Upper lobe of right lung (tissue), 1 donor: ENCODE measurements around the gene RETREG3. TPM values are rescaled to one million over a fixed set of nuclear protein-coding genes. Genes with fewer than 3 reads are reported as not detected.
"Not testable (repeated sequence)": the region's sequence is repeated elsewhere in the genome, so short reads cannot be mapped to it uniquely, and the experiment has no call there.

Source experiments
- ATAC-seq: fragments of 200-7000 bp; cut with Tn5 transposase; one replicate; pipeline ENCODE4 v1.9.1; 2020; ENCODE audit warnings: mild to moderate bottlenecking, moderate library complexity
- DNase-seq: peaks from one replicate; pipeline ENCODE4 v3.0.0-alpha.2; 2020
- H3K27ac ChIP-seq: fragments of 200-600 bp; one replicate; pipeline ENCODE4 v1.8.0; 2022
- H3K27me3 ChIP-seq: fragments of 200-600 bp; one replicate; pipeline ENCODE4 v1.8.0; 2022; ENCODE audit warnings: mild to moderate bottlenecking
- H3K36me3 ChIP-seq: fragments of 200-600 bp; one replicate; pipeline ENCODE4 v1.8.0; 2022
- H3K4me1 ChIP-seq: fragments of 200-600 bp; one replicate; pipeline ENCODE4 v1.8.0; 2022
- H3K4me3 ChIP-seq: fragments of 200-600 bp; one replicate; pipeline ENCODE4 v1.8.0; 2022; ENCODE audit warnings: mild to moderate bottlenecking
- H3K9me3 ChIP-seq: fragments of 200-600 bp; one replicate; pipeline ENCODE4 v1.8.0; 2022
- intact Hi-C: fragments of 100-400 bp; cut with DNase I; formaldehyde crosslinking; loops from one replicate; pipeline ENCODE4 v1.11.0; 2022
- total RNA-seq: library from RNA; stranded (reverse); fragmentation: NEBNext Ultra II Directional; extraction: Animal tissue kit (Norgen Biotek cat#: 25700); gene quantifications from one replicate; pipeline ENCODE4 v1.2.1, GENCODE V29; 2021
- TF ChIP-seq, protein P1 (sequence below): fragments of 200-600 bp; IDR thresholded peaks from one replicate; pipeline ENCODE4 v1.8.0; 2022; ENCODE audit warnings: antibody characterized with exemption
- donor health status: DM: no; HTN: yes; CAD: no; lungs with severe emphysema.

Gene RETREG3
- total RNA-seq, 1 donor from 2014 or later, result 68.6 TPM

DNA sequence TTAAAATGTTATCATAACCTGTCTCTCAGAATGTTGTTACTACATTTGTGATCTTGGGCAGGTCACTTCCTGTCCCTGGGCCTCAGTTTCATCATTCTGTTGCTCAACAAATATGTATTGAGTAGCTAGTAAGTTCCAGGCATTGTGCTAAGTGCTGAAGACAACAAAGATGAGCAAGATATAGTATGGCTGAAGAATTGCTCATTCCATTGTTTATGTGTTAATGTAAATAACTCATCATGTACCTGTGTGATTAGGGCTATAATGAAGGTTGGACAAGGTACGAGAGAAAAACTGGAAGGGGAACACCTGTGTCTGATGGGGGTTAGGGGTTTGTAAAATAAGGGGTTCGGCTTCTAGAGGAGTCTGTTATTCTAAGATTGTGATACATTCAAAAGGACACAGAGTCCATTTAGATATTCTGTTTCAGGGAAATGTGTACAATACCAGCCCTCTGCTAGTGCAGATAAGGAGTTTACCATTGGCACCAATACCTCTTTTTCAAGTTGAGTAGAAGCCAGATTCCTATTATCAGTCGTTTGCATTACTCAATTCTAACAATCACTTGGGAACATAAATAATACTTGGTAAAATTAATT lies 20.3 kb upstream of the RETREG3 start:
- no peak for ATAC-seq
- Histone ChIP-seq H3K36me3 (no peaks in the 10 kb centered on the region), H3K4me1 (no peaks in the 10 kb centered on the region), H3K27ac (no peak overlapping the region), H3K4me3 (no peak overlapping the region), H3K27me3 (no peaks in the 10 kb centered on the region), H3K9me3 (no peaks in the 10 kb centered on the region)
- TF ChIP-seq, protein P1, sequence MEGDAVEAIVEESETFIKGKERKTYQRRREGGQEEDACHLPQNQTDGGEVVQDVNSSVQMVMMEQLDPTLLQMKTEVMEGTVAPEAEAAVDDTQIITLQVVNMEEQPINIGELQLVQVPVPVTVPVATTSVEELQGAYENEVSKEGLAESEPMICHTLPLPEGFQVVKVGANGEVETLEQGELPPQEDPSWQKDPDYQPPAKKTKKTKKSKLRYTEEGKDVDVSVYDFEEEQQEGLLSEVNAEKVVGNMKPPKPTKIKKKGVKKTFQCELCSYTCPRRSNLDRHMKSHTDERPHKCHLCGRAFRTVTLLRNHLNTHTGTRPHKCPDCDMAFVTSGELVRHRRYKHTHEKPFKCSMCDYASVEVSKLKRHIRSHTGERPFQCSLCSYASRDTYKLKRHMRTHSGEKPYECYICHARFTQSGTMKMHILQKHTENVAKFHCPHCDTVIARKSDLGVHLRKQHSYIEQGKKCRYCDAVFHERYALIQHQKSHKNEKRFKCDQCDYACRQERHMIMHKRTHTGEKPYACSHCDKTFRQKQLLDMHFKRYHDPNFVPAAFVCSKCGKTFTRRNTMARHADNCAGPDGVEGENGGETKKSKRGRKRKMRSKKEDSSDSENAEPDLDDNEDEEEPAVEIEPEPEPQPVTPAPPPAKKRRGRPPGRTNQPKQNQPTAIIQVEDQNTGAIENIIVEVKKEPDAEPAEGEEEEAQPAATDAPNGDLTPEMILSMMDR, result no peak
- no peak for DNase-seq
- intact Hi-C loops, result no loop called here

DNA sequence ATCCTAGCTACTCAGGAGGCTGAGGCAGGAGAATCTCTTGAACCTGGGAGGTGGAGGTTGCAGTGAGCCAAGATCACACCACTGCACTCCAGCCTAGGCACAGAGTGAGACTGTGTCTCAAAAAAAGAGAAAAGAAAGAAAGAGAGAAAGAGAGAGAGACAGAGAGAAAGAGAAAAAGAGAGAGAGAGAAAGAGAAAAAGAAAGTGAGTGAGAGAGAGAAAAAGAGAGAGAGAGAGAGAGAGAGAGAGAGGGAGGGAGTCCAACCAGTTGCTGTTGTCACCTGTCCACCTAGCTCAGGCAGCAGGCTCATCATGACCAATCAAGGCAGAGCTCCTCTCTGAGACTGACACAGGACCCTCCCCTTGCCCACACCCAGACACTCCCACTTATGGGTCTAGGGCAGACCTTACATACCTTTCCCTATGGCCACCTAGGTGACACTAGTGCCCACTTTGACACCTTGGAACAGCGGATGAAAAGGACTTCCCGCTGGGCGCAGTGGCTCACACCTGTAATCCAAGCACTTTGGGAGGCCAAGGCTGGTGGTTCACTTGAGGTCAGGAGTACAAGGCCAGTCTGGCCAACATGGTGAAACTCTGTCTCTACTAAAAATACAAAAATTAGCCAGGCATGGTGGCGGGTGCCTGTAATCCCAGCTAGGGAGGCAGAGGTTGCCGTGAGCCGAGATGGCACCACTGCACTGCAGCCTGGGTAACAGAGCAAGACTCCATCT lies 18.0 kb upstream of the RETREG3 start:
- H3K27ac ChIP-seq, H3K27me3 ChIP-seq, DNase-seq, H3K4me1 ChIP-seq, H3K4me3 ChIP-seq, H3K9me3 ChIP-seq, H3K36me3 ChIP-seq, intact Hi-C loops, ATAC-seq: not testable (repeated sequence)

DNA sequence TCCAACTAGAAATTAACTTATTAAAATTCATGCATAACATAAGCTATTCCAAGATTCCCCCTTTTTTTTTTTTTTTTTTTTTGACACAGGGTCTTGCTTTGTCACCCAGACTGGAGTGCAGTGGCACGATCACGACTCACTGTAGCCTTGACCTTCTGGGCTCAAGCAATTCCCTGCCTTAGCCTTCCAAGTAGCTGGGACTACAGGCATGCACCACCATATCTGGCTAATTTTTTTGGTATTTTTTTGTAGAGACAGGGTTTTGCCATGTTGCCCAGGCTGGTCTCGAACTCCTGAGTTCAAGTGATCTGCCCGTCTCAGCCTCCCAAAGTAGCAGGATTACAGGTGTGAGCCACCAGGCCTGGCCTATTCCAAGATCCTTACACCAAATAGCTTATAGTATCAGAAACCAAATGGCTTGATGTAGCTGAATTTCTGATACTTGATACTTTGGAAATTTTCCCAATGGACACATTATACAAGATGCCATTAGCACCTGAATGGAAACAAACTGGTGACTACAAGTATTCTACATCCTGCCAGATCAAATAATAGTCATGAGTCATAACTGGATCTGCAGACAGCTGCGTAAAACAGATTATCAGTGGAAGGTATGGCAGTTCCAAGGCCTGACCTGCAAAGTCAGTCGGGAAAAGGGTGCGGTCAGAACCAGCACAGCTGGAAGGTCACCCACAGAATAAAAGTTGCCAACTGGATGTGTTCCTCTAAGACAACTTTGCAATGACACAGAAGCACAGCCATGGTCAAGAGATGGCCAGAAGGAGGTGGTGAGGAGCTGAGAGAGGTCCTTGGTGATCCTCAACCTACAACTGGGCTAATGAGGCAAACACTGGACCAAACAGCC lies 14.8 kb upstream of the RETREG3 start:
- no peak overlapping the region for H3K27ac ChIP-seq
- no peak overlapping the region for H3K4me3 ChIP-seq
- H3K4me1 ChIP-seq, result peaks cover 2% of the 10 kb centered on the region
- no peaks in the 10 kb centered on the region for H3K36me3 ChIP-seq
- TF ChIP-seq, protein P1, result no peak
- no peak for DNase-seq
- intact Hi-C loops, result no loop called here
- H3K9me3 ChIP-seq, result no peaks in the 10 kb centered on the region
- no peaks in the 10 kb centered on the region for H3K27me3 ChIP-seq
- peak; percentile 47 for ATAC-seq

DNA sequence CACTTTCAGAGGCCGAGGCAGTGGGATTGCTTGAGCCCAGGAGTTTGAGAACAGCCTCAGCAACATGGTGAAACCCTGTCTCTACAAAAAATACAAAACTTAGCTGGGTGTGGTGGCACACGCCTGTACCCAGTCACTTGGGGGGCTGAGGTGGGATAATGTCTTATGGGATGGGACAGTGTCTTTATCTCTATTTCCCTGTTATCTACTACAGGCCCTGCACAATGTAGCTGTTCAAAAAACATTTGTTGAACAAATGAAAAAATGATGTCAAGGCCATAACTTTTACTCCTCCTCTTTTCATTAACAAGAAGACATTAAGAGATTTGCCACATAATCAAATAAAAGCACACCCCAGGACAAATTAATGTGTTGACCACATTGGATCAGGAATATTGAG lies 14.1 kb upstream of the RETREG3 start:
- Histone ChIP-seq H3K9me3 (no peaks in the 10 kb centered on the region), H3K27ac (no peak overlapping the region), H3K4me1 (peaks cover 9% of the 10 kb centered on the region), H3K27me3 (no peaks in the 10 kb centered on the region), H3K4me3 (no peak overlapping the region), H3K36me3 (no peaks in the 10 kb centered on the region)
- DNase-seq (peak; percentile 8), ATAC-seq (no peak)
- intact Hi-C loops, result no loop called here
- TF ChIP-seq, protein P1, result no peak

DNA sequence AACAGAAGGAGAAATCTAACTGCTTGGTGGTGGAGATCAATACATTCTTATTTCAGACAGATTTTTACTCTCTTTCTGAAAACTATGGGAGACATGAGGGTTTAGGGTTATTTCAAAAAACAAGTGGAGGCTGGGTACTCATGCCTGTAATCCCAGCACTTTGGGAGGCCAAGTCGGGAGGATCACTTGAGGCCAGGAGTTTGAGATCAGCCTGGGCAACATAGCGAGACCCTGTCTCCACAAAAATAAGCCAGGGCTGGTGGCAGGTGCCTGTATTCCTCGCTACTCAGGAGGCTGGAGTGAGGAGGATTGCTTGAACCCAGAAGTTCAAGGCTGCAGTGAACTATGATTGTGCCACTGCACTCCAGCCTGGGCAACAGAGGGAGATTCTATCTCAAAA lies 12.8 kb upstream of the RETREG3 start:
- H3K9me3 ChIP-seq, ATAC-seq, H3K27me3 ChIP-seq, intact Hi-C loops, H3K4me3 ChIP-seq, H3K27ac ChIP-seq, H3K36me3 ChIP-seq, DNase-seq: not testable (repeated sequence)
- peaks cover 11% of the 10 kb centered on the region for H3K4me1 ChIP-seq

DNA sequence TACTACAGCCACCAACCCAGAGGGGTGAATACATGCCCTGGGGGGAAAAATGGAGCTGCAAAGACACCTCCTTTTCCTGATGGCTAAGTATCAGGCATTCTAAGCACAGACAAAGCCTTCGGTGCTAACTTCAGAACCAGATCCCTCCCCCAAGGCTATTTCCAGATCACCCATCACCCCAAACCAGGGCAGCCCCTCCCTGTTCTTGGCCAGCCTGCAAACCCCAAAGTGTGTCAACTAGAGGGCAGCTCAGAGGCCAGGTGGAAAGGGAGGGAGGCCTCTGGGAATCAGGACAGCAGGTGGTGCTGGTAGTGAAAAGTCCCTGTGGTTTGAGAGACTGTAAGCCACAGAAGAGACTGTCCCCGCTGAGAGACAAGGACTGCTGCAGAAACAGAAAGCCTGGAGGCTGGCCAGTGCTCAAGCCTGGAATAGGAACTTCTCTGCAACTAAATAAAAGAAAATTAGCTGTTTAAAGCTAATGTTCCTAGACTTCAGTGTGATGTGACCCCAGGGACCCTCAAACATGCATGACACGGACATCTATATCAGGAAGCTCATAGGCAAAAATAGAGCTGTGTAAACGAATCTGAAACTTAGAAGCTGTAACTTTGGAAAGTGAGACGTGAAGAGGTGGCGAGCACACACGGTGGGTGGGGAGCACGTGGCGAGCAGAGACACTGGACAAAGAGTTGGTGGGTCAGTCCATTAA lies 9.4 kb upstream of the RETREG3 start:
- Histone ChIP-seq H3K4me3 (no peak overlapping the region), H3K27ac (no peak overlapping the region), H3K36me3 (peaks cover 17% of the 10 kb centered on the region), H3K27me3 (no peaks in the 10 kb centered on the region), H3K4me1 (peaks cover 11% of the 10 kb centered on the region), H3K9me3 (no peaks in the 10 kb centered on the region)
- DNase-seq, result no peak
- ATAC-seq, result peak; percentile 82
- TF ChIP-seq, protein P1, result peak; percentile 14
- intact Hi-C loops, result no loop called here
